Stimulated activated CD4-positive, alpha-beta T cell treated with anti-CD3 and anti-CD28 coated beads, Interleukin-15, amount 100 ng/mL, for 1 hour (primary cell): ENCODE results near the gene ZNF414.
"Not testable (repeated sequence)": the region's sequence is repeated elsewhere in the genome, so short reads cannot be mapped to it uniquely, and the experiment has no call there.

Experiments used
- DNase-seq, 2 donors: peaks; one replicate each; pipeline ENCODE4 v3.0.0-alpha.2; 2020; ENCODE audit warnings: low read depth in 1 of 2, low spot score in 1 of 2

The ZNF414 gene, protein sequence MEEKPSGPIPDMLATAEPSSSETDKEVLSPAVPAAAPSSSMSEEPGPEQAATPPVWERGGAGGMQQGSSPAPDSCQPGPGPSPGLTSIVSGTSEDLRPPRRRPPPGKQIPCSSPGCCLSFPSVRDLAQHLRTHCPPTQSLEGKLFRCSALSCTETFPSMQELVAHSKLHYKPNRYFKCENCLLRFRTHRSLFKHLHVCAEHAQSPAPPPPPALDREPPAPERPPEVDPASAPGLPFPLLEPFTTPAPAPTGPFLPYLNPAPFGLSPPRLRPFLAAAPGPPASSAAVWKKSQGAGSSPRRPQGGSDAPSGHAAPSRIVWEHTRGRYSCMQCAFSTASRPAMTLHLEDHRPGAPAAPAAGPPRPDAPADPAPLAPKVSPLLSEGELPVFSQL

DNA sequence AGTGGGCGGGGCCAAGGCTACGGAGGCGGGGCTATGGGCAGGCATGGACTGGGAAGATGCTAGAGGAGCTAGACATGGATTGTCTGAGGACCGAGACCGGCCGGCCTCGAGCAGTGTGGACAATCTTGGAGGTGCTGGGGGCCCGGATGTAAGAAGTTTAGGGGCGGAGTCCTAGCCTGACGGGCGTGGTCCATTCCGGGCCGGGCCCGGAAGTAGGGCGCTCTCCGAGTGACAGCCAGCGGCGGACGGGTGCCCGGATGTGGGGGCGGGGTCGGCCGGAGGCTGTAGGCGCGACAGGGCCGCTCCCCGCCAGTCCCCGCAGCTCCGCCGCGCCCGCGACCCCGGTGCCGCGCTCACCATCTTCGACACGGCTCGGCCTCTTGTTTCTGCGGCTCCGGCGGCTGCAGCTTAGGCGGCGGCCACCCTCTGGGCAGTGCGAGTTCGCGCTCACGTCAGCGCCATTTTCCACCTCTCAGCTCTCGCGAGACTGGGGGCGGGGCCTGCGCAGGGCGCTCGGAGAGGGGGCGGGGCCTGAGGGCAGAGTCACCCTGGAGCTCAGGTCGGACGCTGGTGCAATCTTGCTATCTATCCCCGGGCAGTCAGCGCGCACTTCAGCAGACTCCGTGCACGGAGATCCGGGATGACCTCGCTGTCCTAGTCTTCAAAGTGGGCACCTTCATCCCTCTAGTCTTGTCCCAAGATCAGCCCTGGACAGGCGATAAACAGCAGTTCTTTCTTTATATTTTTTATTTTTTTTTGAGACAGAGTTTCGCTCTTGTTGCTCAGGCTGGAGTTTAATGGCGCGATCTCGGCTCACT, at the start of gene ZNF414:
ZNF414 (minus strand) TSS at position 481 of the 818 bp plus-strand sequence; CDS start at position 360, 121 bp downstream.
- DNase-seq = peak; percentile 95 to 98

DNA sequence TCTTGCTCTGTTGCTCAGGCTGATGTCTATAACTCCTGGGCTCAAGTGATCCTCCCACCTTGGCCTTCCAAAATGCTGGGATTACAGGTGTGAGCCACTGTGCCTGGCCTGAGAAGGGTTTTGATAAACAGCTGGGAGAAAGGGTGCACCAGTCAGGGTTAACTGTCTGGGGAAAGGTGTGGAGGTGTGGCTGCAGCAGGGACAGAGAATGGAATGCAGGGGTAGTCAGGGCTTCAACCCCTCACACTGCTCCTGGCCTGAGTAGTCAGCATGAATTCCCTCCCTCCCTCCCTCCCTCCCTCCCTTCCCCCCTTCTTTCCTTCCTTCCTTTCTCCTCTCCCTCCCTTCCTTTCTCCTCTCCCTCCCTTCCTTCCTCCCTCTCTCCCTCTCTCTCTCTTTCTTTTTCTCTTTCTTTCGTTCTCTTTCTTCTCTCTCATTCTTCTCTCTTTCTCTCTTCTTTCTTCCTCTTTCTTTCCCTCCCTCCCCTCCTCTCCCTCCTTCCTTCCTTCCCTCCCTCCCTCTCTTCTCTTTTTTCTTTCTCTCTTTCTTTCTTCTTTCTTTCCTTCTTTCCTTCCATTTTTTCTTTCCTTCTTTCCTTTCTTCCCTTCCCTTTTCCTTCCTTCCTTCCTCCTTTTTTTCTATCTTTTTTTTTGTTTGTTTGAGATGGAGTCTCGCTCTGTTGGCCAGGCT, 47.3 kb upstream of the ZNF414 start:
- no peak for DNase-seq

DNA sequence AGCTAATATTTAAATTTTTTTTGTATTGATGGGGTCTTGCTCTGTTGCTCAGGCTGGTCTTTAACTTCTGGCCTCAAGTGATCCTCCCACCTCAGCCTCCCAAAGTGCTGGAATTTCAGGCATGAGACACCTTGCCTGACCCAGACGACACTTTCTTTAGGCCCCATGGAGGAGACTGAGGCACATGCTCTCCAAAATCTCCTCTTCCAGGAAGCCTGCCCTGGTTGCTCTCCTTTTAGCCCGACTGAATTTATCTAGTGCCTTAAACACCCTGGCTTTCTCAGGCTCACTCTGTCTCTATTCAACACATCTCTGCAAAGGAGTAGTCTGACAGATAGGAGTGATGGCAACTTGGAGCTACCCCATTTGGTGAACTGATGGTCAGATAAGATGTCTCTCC, 44.4 kb upstream of the ZNF414 start:
- no peak for DNase-seq

DNA sequence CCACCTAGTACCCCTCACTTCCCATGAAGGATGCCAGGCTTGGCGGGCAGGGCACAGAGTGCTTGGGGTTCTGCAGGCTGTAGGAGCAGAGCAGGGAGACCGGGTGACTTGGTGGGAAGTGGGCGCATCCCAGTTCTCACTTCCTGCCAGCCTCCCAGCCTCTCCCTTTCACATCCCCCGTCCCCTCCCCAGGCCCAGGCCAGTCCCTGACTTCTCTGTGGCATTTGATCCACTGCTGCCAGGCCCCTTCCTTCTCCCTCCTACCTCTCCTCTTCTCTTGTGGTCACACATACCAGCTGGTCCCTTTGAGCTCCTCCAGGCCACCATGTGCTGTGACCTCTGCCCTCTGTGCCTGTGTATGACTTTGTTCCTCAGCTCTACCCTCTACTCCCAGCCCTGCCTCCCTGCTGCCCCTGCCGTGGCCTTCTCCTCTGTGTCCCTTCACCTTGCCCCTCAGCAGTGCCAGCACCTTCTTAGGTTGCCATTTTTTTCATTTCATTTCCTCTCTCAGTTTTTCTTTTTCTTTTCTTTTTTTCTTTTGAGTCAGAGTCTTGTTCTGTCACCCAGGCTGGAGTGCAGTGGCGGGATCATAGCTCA, 43.8 kb upstream of the ZNF414 start:
- DNase-seq = no peak

DNA sequence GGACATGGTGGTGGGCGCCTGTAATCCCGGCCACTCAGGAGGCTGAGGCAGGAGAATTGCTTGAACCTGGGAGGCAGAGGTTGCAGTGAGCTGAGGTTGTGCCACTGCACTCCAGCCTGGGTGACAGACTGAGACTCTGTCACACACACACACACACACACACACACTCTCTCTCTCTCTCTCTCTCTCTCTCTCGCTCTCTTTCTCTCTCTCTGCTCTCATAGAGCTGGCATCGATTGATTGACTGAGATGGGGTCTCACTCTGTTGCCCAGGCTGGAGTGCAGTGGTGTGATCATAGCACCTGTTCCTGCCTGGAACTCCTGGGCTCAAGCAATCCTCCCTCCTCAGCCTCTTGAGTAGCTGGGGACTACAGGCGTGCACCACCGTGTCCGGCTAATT, 39.8 kb upstream of the ZNF414 start:
- not testable (repeated sequence) for DNase-seq

DNA sequence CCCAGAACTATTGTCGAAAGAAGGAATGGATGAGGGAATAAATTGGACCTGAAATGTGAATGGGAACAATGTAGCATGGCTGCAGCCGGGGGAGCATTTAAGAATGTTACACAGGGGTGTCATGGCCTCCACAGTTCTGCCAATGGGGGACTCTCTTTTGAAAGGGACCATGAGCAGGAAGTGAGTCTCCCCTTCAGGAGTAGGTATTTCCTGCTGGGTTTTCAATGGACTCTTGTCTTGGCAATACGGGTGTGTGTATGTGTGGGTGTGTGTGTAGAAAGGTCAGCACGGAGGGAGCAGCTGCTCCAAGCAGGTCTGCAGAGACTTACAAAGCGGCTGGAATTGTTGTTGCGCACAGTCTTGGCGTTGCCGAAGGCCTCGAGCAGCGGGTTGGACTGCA, 38.8 kb upstream of the ZNF414 start:
- no peak for DNase-seq

DNA sequence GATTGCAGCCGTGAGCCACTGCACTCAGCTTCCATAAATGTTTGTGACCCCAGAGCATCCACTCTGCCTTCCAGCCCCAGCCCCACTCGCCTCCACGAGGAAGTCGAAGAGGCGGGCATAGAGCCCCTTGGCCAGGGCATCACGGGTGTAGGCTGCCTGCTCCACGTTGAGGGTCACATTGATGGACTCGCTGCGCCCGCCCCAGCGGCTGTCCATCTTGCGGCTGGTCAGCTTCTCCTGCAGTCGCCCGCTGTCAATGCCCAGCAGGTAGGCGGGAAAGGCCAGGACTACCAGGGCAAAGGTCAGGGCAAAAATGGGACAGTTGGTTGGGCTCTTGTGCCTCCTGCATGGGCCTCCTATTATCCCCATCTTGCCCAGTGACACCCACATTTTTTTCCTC, 36.1 kb upstream of the ZNF414 start:
- no peak for DNase-seq

DNA sequence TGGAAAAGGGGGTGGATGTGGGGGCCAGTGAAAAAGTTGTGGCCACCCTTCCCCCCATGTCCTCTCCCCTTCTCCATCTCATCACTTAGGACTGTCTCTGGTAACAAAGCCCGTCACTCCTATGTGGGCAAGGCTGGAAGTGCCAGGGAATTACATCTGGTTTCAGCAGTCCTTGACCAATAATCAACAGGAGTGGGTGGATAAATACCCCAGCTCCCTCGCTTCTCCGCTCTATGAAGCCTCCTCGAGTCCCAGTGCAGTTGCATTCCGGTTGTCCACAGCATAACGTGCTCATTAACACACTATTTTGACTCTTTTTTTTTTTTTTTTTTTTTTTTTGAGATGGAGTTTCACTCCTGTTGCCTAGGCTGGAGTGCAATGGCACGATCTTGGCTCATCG, 31.8 kb upstream of the ZNF414 start:
- DNase-seq = no peak

GRCh38 chr19:8544168-8544567, 30.2 kb upstream of the ZNF414 start:
- DNase-seq = no peak

DNA sequence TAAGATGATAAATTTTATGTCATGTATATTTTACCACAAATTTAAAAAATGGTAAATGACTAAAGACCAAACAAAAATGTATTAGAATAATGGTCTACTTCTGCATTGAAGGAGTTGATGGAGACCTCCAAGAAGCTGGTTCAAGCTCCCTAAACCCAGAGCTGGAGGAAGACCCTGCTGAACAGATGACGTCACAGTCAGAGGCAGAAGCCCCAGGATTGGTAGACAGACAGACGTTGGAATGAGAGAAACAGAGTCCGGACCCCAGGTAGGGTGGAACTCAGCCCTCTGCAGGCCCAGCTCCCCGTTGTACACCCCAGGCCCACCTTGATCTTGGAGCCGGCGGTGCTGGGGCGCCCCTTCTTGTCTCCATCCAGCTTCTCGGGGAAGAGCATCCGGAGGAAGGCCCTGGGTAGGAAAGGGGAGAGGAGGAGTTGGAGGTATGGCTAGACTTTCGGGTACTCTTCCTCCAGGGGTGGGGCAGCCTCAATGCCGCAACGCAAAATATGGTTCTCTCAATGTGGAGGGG, 25.7 kb upstream of the ZNF414 start:
- DNase-seq = no peak

DNA sequence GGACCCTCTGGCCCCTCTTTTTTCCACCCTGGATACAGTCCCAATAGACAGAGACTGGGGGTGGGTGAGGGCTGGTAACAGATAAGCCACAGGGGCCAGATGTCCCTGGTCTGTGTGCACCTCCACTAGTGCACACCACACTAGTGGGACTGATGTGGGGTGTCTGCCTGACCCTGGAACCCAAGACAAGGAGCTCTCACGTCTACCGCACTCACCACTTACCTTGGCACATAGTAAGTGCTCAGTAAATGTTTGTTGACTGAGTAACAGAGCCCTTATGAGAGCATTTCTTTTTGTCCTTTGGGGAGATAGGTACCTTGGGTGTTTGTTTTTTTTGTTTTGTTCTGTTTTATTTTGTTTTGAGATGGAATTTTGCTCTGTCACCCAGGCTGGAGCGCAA, 23.1 kb upstream of the ZNF414 start:
- no peak for DNase-seq

- DNase-seq = no peak
These were observed 22.3 kb upstream of the ZNF414 start for GRCh38 chr19:8536282-8536681.

GRCh38 chr19:8532225-8532624, 18.3 kb upstream of the ZNF414 start:
- no peak for DNase-seq

DNA sequence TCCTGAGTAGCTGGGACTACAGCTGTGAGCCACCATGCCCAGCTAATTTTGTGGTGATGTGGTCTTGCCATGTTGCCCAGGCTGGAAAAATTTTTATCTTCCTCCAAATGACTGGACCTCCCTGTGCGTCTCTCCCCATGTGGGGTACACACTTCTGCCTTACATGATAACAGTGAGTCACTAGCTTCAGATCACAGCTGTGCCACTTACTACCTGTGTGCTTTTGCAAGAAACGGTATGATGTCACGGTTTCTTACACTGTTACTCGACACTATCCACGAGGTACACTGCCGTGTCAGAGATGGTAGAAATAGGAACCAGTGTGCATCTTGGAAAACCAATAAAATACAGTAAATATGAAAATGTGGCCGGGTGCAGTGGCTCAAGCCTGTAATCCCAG, 17.5 kb upstream of the ZNF414 start:
- no peak for DNase-seq

- no peak for DNase-seq
These were observed 16.2 kb upstream of the ZNF414 start for GRCh38 chr19:8530061-8530679.

GRCh38 chr19:8529369-8530006, 15.5 kb upstream of the ZNF414 start:
- no peak for DNase-seq

DNA sequence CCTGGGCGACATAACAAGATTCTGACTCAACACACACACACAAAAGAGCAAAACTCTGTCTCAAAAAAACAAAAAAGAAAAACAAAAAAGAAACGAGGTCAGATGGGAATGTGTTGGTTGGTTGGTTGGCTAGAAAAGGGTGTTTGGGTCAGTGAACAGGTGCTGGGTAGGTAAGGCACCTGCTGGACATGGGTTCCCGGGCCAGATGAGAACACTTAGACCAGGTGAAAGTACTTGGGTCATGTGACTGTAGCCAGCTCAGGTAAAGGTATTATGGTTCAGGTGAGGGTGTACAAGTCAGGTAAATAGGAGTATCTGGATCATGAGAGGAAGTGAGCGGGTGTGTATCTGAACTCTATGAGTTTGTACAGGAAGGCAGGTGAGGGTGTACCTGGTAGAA, 14.5 kb upstream of the ZNF414 start:
- no peak for DNase-seq

DNA sequence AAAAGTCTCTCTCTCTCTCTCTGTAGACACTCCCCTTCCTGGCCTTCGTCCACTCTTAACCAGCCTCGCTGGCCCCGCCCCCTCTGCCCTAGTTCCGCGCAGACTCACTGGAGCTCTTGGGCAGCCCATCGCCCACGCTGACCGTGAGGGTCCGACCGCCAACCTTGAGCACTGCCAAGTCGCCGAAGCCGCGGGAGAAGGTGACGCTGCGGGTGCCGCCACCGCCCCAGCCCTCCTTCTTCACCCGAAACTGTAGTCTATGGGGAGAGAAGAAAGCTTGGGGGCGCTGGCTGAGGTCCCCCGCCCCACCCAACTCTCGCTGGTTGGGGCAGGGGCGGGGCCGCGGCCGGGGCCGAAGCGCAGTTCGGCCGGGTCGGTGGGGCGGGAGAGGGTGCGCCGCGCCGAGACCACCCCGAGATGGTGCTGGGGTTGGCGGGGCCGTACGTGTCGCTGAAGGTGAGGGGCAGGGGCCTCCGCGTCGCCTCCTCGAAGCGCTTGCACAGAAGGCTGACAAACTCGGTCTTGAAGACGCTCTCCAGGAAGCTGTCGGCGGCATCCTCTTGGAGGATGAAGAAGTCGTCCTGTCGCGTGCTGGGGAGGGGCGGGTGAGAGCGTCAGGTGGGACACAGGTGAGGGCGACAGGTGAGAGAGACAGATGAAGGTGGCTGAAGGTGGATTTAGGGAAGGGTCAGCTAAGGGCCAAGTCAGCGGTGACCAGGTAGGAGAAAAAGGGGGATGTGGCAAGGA, 12.6 kb upstream of the ZNF414 start:
- no peak for DNase-seq

DNA sequence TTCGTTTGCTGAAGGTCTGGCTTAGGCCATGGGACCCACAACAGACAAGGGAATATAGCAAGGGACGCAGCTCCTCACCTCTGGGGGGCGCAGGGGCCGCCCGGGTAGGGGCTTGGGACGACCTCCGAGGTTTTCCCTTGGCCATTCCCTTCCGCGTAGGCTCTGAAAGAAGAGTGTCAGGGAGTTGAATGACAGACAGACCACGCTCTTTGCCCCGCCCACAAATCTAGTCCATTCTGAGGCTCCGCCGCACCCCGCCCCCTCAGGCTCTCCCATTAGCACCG, 11.4 kb upstream of the ZNF414 start:
- DNase-seq = no peak

- no peak for DNase-seq
These were observed 5.4 kb upstream of the ZNF414 start for GRCh38 chr19:8519388-8519787.
